ENCODE data around the gene CDK6.

Gene CDK6

DNA sequence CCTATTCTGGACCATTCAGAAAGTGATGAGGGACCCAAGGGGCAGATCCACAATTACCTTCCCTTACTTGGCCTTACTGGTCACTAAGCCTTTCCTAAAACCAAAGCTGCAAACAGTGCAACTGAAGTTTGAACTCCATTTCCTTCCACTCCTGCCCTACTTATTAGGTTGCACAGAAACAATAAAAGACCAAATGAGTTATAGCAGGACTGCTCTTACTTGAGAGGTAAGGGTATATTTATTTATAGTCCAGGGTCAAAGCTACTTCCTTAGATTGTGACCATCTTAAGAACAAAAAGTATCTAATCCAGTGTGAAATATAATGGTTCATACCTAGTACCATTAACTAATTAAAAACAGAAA is 27.0 kb downstream of the CDK6 start:
- peak overlapping the region; percentile 11 to 74 for H3K27ac ChIP-seq (ENCODE audit: insufficient read depth in 1 of 2, low read depth in 1 of 2, low read length in 2 of 2, poor library complexity in 1 of 2, severe bottlenecking in 2 of 2)
- peaks cover 0 to 1% (median 0%) of the 10 kb centered on the region in 5 experiments for H3K9me3 ChIP-seq (ENCODE audit: control extremely low read depth in 1 of 5, control insufficient read depth in 4 of 5, insufficient read depth in 2 of 5, low read depth in 1 of 5, low read length in 4 of 5)
- peaks cover 13 to 58% (median 31%) of the 10 kb centered on the region in 4 experiments for H3K36me3 ChIP-seq (ENCODE audit: control insufficient read depth in 4 of 4, insufficient read depth in 4 of 4, low read length in 3 of 4)
- DNase-seq, result no peak
- H3K27me3 ChIP-seq (replicated peaks in 2 of 5; ENCODE audit: control insufficient read depth in 4 of 5, insufficient read depth in 5 of 5, low read length in 4 of 5), result no peaks in the 10 kb centered on the region
- CTCF ChIA-PET, result interaction anchor here (1.9 to 3.2 kb wide), 2 partner anchors 11 to 18 kb away, joined by 9 to 15 read pairs; no protein-coding TSS in a partner anchor
- POLR2A ChIA-PET, result no interaction called here
- H3K4me3 ChIP-seq (ENCODE audit: control insufficient read depth in 1 of 7, extremely low read depth in 1 of 7, insufficient read depth in 4 of 7, low read depth in 2 of 7, low read length in 6 of 7), result peak overlapping the region in 1 of 7 experiments; percentile 18
- H3K4me1 ChIP-seq (ENCODE audit: control extremely low read depth in 1 of 4, control insufficient read depth in 4 of 4, insufficient read depth in 4 of 4, low read length in 3 of 4), result peaks cover 17 to 59% (median 29%) of the 10 kb centered on the region in 4 experiments

DNA sequence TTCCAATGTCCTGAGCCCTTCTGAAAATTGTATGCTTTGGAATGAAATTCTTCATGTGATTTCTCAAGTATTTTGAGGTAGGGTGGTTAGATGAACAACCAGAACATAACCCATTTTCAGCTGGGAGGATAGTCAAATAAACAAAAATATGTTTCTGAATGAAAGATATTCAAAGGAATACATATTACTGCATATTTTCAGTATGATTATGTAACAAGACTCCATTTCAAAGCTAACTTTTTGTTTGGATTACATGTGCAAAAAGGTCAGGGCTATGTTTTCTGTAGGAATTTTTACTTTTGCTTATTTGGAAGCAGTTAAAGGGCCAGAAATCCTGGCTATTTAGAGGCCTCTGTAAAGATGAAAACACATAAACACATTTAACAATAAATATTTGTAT is 27.7 kb downstream of the CDK6 start:
- ChIA-PET CTCF (interaction anchor here (3.2 kb wide), 1 partner anchor 17 kb away, joined by 15 read pairs; no protein-coding TSS in a partner anchor), POLR2A (no interaction called here)
- no peak for DNase-seq

DNA sequence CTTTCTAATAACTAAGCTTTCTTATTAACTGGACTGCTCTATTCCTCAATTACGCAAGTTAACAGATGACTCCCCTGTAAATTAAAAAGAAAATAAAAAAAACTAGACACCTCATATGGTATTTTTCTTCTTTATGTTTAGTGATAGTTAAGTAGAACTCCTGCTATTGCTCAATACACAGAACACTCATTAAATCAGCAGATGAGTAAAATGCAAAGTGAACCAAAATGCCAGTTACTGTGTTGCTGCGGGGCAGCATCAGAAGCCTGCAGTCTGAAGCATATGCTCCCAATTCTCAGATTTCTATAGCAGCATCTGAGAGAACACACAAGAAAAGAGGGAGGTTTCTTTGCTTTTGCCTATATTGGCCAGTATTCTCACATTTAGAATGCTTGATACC is 28.4 kb downstream of the CDK6 start:
- CTCF ChIA-PET, result interaction anchor here (1.0 kb wide), 1 partner anchor 12 kb away, joined by 3 read pairs; no protein-coding TSS in a partner anchor
- POLR2A ChIA-PET, result no interaction called here
- peaks cover 0 to 1% (median 0%) of the 10 kb centered on the region in 5 experiments for H3K9me3 ChIP-seq (ENCODE audit: control extremely low read depth in 1 of 5, control insufficient read depth in 4 of 5, insufficient read depth in 2 of 5, low read depth in 1 of 5, low read length in 4 of 5)
- H3K27me3 ChIP-seq (replicated peaks in 2 of 5; ENCODE audit: control insufficient read depth in 4 of 5, insufficient read depth in 5 of 5, low read length in 4 of 5), result no peaks in the 10 kb centered on the region
- peaks cover 17 to 60% (median 34%) of the 10 kb centered on the region in 4 experiments for H3K36me3 ChIP-seq (ENCODE audit: control insufficient read depth in 4 of 4, insufficient read depth in 4 of 4, low read length in 3 of 4)
- peak overlapping the region in 1 of 2 experiments; percentile 57 for H3K27ac ChIP-seq (ENCODE audit: insufficient read depth in 1 of 2, low read depth in 1 of 2, low read length in 2 of 2, poor library complexity in 1 of 2, severe bottlenecking in 2 of 2)
- WGBS (ENCODE audit: insufficient coverage), result no CpG with 5 or more reads among the region's 2 CpGs
- peaks cover 10 to 50% (median 24%) of the 10 kb centered on the region in 4 experiments for H3K4me1 ChIP-seq (ENCODE audit: control extremely low read depth in 1 of 4, control insufficient read depth in 4 of 4, insufficient read depth in 4 of 4, low read length in 3 of 4)
- H3K4me3 ChIP-seq (ENCODE audit: control insufficient read depth in 1 of 7, extremely low read depth in 1 of 7, insufficient read depth in 4 of 7, low read depth in 2 of 7, low read length in 6 of 7), result no peak overlapping the region
- DNase-seq, result no peak

More for the DNA sequence above, 27.7 kb downstream of the CDK6 start:
- Histone ChIP-seq H3K27ac (ENCODE audit: insufficient read depth in 1 of 2, low read depth in 1 of 2, low read length in 2 of 2, poor library complexity in 1 of 2, severe bottlenecking in 2 of 2) (peak overlapping the region in 1 of 2 experiments; percentile 57), H3K4me1 (ENCODE audit: control extremely low read depth in 1 of 4, control insufficient read depth in 4 of 4, insufficient read depth in 4 of 4, low read length in 3 of 4) (peaks cover 15 to 52% (median 29%) of the 10 kb centered on the region in 4 experiments), H3K27me3 (replicated peaks in 2 of 5; ENCODE audit: control insufficient read depth in 4 of 5, insufficient read depth in 5 of 5, low read length in 4 of 5) (no peaks in the 10 kb centered on the region), H3K36me3 (ENCODE audit: control insufficient read depth in 4 of 4, insufficient read depth in 4 of 4, low read length in 3 of 4) (peaks cover 14 to 60% (median 34%) of the 10 kb centered on the region in 4 experiments), H3K9me3 (ENCODE audit: control extremely low read depth in 1 of 5, control insufficient read depth in 4 of 5, insufficient read depth in 2 of 5, low read depth in 1 of 5, low read length in 4 of 5) (peaks cover 0 to 1% (median 0%) of the 10 kb centered on the region in 5 experiments), H3K4me3 (ENCODE audit: control insufficient read depth in 1 of 7, extremely low read depth in 1 of 7, insufficient read depth in 4 of 7, low read depth in 2 of 7, low read length in 6 of 7) (no peak overlapping the region)

DNA sequence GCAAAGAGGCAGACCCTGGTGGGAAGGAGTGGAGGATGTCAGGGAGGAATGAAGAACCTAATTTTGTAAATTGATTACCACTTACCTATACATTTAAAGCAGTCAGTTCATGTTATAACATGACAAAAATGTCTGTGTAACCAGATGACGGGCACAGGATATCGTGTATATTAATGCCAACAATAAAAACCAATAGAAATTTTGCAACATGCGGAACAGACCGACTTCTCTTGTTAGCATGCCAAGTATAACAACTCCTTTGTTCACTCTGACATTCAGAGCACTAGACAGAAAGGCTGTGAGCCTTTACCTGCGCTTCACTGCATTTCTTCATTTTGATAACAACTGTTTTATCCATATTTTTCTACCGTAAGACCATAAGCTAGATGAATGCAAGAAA is 29.9 kb downstream of the CDK6 start:
- WGBS (ENCODE audit: insufficient coverage), result 94% methylated on average over 4 of the region's 6 CpGs
- Histone ChIP-seq H3K4me1 (ENCODE audit: control extremely low read depth in 1 of 4, control insufficient read depth in 4 of 4, insufficient read depth in 4 of 4, low read length in 3 of 4) (peaks cover 8 to 50% (median 22%) of the 10 kb centered on the region in 4 experiments), H3K4me3 (ENCODE audit: control insufficient read depth in 1 of 7, extremely low read depth in 1 of 7, insufficient read depth in 4 of 7, low read depth in 2 of 7, low read length in 6 of 7) (no peak overlapping the region), H3K27ac (ENCODE audit: insufficient read depth in 1 of 2, low read depth in 1 of 2, low read length in 2 of 2, poor library complexity in 1 of 2, severe bottlenecking in 2 of 2) (no peak overlapping the region), H3K9me3 (ENCODE audit: control extremely low read depth in 1 of 5, control insufficient read depth in 4 of 5, insufficient read depth in 2 of 5, low read depth in 1 of 5, low read length in 4 of 5) (peaks cover 0 to 1% (median 0%) of the 10 kb centered on the region in 5 experiments), H3K27me3 (replicated peaks in 2 of 5; ENCODE audit: control insufficient read depth in 4 of 5, insufficient read depth in 5 of 5, low read length in 4 of 5) (no peaks in the 10 kb centered on the region), H3K36me3 (ENCODE audit: control insufficient read depth in 4 of 4, insufficient read depth in 4 of 4, low read length in 3 of 4) (peaks cover 15 to 52% (median 33%) of the 10 kb centered on the region in 4 experiments)
- ChIA-PET POLR2A (no interaction called here), CTCF (no interaction called here)
- no peak for DNase-seq

DNA sequence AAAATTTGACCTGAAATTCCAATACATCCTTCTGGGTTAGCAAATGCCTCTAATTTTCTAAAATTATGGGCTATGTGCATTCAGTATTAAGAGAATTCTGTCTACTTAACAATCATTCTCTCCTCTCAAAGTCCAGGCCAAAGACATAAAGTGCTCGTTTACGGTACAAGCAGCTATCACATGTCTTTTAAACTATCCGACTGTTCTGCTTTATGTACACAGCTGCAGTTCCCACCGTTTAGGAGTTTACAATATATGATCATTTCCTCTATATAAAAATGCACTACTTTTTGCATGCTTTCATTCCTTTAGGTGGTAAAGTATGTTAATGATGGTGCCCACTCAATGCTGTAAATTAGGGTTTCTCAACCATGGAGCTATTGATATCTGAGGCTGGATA is 34.0 kb downstream of the CDK6 start:
- 100% methylated on average over 2 of the region's 4 CpGs for WGBS (ENCODE audit: insufficient coverage)
- no peak for DNase-seq
- peaks cover 0 to 1% (median 0%) of the 10 kb centered on the region in 5 experiments for H3K9me3 ChIP-seq (ENCODE audit: control extremely low read depth in 1 of 5, control insufficient read depth in 4 of 5, insufficient read depth in 2 of 5, low read depth in 1 of 5, low read length in 4 of 5)
- H3K27ac ChIP-seq (ENCODE audit: insufficient read depth in 1 of 2, low read depth in 1 of 2, low read length in 2 of 2, poor library complexity in 1 of 2, severe bottlenecking in 2 of 2), result no peak overlapping the region
- CTCF ChIA-PET, result interaction anchor here (0.7 to 4.3 kb wide), 7 partner anchors 9 to 35 kb away, joined by 3 to 17 read pairs (median 5); no protein-coding TSS in a partner anchor
- H3K36me3 ChIP-seq (ENCODE audit: control insufficient read depth in 4 of 4, insufficient read depth in 4 of 4, low read length in 3 of 4), result peaks cover 13 to 62% (median 33%) of the 10 kb centered on the region in 4 experiments
- H3K4me3 ChIP-seq (ENCODE audit: control insufficient read depth in 1 of 7, extremely low read depth in 1 of 7, insufficient read depth in 4 of 7, low read depth in 2 of 7, low read length in 6 of 7), result no peak overlapping the region
- no peaks in the 10 kb centered on the region for H3K27me3 ChIP-seq (replicated peaks in 2 of 5; ENCODE audit: control insufficient read depth in 4 of 5, insufficient read depth in 5 of 5, low read length in 4 of 5)
- H3K4me1 ChIP-seq (ENCODE audit: control extremely low read depth in 1 of 4, control insufficient read depth in 4 of 4, insufficient read depth in 4 of 4, low read length in 3 of 4), result peaks cover 17 to 55% (median 28%) of the 10 kb centered on the region in 4 experiments
- POLR2A ChIA-PET, result interaction anchor here (1.5 kb wide), 1 partner anchor 31 kb away, joined by 3 read pairs; no protein-coding TSS in a partner anchor

DNA sequence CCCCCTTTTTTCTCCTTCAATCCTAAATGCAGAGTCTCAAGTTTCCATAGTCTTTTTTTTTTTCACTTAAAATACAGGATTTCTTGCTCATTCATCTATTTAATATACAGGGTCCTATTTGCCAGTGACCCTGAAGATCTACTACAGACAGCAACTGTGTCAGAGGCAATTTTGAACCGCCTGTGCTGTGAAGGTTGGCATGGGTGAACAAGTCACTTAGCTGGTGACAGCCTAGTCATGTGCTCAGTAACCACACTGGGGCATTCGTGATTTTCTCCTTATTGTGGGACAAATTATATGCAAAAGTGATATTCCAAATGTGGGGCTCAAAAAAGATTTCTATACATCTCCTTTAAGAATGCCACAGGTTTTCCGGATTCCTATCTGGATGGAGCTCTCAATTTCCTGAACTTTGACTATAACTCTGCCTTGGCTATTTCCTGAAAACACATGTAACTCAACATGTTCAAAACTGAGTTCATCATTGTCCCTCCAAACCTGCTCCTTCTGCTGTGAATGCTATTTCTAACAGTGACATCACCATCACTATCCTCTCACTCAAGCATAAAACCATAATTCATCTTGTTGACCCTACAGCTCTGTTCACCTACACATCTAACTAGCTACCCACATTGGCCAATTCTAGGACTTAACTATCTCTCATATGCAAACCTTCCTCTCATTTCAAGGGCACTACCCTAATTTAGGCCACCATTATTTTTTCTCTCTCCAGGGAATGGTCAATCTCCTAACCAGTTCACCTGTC is 36.7 kb downstream of the CDK6 start:
- H3K4me3 ChIP-seq (ENCODE audit: control insufficient read depth in 1 of 7, extremely low read depth in 1 of 7, insufficient read depth in 4 of 7, low read depth in 2 of 7, low read length in 6 of 7), result no peak overlapping the region
- peaks cover 13 to 69% (median 34%) of the 10 kb centered on the region in 4 experiments for H3K4me1 ChIP-seq (ENCODE audit: control extremely low read depth in 1 of 4, control insufficient read depth in 4 of 4, insufficient read depth in 4 of 4, low read length in 3 of 4)
- peak in 1 of 3 donors; percentile 24 for DNase-seq
- ChIA-PET POLR2A (no interaction called here), CTCF (interaction anchor here (0.7 to 4.3 kb wide), 4 partner anchors 14 to 178 kb away, joined by 3 to 17 read pairs (median 4); no protein-coding TSS in a partner anchor)
- no peaks in the 10 kb centered on the region for H3K27me3 ChIP-seq (replicated peaks in 2 of 5; ENCODE audit: control insufficient read depth in 4 of 5, insufficient read depth in 5 of 5, low read length in 4 of 5)
- H3K27ac ChIP-seq (ENCODE audit: insufficient read depth in 1 of 2, low read depth in 1 of 2, low read length in 2 of 2, poor library complexity in 1 of 2, severe bottlenecking in 2 of 2), result peak overlapping the region; percentile 23 to 56
- H3K9me3 ChIP-seq (ENCODE audit: control extremely low read depth in 1 of 5, control insufficient read depth in 4 of 5, insufficient read depth in 2 of 5, low read depth in 1 of 5, low read length in 4 of 5), result no peaks in the 10 kb centered on the region
- H3K36me3 ChIP-seq (ENCODE audit: control insufficient read depth in 4 of 4, insufficient read depth in 4 of 4, low read length in 3 of 4), result peaks cover 11 to 51% (median 31%) of the 10 kb centered on the region in 4 experiments
- whole genome bisulfite sequencing (ENCODE audit: insufficient coverage), result 51% methylated on average over 2 of the region's 3 CpGs

Data from common myeloid progenitor, CD34-positive (primary cell).